NOMO-1 treated with dmso at 0.1 percent for 144 hours (cell line): ENCODE measurements around the gene TMEM236.

Experiments used
- DNase-seq: peaks from one replicate; lab custom pipeline; 2025; ENCODE audit not compliant: unreplicated experiment; lab: John Stamatoyannopoulos, UW

TMEM236 gene

GRCh38 chr10:17740668-17741067, 11.3 kb upstream of the TMEM236 start:
- no peak for DNase-seq

GRCh38 chr10:17742918-17743317, 9.1 kb upstream of the TMEM236 start:
- DNase-seq: no peak

- no peak for DNase-seq
Measured at GRCh38 chr10:17743437-17743836, 8.6 kb upstream of the TMEM236 start.

DNA sequence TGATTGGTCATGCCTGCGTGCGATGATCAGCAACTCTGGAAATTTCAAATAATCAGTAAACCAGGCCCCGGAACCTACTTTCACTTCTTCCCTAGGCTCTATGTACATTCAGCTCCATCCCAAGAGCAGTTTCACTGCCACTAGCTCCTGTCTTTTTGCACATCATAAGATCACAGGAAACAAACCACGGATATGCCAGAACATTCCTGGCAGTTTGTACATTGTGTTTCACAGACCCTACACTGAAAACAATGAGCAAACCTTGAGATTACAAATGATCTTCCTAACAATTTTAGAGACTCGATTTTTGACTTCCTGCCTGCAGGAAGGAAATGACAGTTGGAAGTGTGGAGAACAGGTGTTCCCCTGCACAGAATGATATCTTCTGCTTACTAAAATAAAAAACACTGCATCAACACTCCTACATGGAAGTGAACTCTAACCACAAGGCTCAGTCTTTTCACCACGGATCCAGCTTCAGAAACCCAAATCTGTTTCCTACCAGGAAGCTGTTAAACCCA, 7.6 kb upstream of the TMEM236 start:
- DNase-seq: no peak

DNA sequence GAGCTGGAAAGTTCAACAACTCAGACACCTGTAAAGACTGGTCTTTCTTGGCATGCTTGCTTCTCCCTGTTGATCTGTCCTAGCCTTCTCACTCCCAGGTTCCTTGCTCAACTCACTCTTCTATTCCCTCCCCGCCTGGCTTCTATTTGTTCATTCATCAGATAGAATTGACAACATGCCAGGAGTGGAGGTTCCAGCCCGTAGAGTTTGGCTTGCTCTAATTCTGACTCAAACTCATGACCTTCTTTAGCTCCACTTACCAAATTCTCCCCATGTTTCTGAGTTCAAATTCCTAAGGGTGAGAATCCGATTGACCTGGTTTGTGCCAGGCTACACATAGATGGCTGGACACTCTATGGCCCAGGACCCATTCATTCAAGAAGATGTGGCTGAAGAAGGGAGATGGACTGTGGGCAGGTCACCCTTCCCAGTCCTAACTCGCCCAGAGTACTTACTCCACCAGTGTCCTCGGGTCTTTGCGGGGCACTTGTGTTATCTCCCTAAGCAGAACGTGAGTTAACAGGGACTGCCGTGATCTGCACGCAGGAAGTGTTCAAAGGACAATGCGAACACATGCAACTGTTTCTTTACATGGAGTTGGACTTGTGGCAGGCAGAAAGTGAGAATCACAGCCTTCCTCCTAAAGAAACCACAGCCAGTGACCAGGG, 4.0 kb upstream of the TMEM236 start:
- no peak for DNase-seq

GRCh38 chr10:17749890-17750289, 2.1 kb upstream of the TMEM236 start:
- no peak for DNase-seq

GRCh38 chr10:17756557-17757217, 4.7 kb downstream of the TMEM236 start:
- DNase-seq: no peak

- no peak for DNase-seq
Measured at GRCh38 chr10:17758200-17758599, 6.2 kb downstream of the TMEM236 start.

DNA sequence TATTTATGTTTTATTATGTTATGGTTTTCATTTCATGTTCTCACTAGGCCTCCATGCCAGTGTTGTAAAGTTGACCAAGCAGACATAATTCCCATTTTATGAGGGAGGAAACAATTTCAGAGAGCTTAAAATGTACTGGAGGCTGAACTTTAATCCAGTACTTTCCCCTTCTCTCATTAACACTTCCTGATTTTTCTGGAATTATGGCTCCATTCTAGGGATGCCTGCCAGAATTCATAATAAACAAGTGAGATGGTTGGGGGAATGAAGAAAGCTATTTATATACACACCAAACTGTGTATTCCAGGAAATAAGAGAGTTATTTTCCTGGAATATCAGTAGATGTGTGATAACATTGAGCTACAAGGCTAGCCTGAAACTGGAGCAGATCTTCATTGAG, 6.9 kb downstream of the TMEM236 start:
- DNase-seq: no peak

GRCh38 chr10:17764142-17764541, 12.1 kb downstream of the TMEM236 start:
- no peak for DNase-seq

DNA sequence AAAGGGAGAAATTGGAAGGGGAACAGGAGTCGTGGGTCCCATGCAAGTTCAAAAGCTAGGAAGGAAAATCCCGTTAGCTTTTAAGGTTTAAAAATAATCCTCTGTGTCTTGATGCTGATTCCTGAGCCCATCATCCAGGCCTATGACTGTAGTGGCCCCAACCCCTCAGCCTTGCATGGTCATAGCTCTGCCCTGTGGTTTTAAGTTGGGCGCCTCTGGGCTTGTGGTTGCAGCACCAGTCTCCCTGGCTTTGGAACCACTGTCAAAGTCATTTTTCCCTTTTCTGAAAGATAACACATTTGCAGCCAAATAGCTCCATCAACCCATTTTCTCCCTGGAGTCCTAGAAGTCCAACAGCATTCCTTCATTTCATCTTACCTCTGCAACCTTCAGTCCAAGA, 13.6 kb downstream of the TMEM236 start:
- no peak for DNase-seq

GRCh38 chr10:17766731-17767130, 14.7 kb downstream of the TMEM236 start:
- no peak for DNase-seq

DNA sequence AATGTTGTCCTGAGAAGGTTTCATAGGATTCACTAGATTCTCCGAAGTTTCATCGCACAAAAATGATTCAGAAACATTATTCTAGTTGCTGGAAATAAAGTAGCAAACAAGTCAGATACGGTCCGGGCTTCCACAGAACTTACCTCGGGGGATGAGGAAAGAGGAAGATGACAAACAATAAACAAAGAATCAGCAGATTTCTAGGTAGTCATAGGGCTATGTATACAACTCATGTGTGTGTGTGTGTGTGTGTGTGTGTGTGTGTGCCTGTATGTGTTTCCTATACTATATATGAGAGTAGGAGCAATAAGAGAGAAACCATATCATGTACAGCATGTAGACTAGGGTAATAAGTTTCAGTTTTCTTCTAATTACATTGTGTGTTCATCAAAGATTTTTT, 16.5 kb downstream of the TMEM236 start:
- DNase-seq: no peak

- no peak for DNase-seq
Measured at GRCh38 chr10:17768957-17769356, 17.0 kb downstream of the TMEM236 start.

- peak; percentile 72 for DNase-seq
Measured at GRCh38 chr10:17771017-17771416, 19.0 kb downstream of the TMEM236 start.

- DNase-seq: no peak
Measured at GRCh38 chr10:17779784-17780183, 27.8 kb downstream of the TMEM236 start.

DNA sequence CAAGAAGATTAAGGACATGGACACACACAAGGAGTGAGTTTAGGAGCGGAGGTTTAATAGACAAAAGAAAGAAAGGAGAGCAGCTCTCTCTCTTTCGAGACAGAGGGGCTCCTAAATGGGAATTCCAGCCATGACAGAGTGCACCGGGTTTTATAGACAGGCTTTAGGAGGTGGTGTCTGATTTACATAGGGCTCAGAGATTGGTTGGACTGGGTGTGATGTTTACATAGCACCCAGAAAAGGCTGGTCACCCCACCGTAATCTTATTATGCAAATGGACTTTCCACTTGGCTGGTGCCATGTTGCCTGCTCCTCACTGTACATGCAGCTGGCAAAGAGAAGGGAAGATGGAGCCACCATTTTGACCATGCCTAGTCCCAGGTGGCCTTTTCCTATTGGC, 28.7 kb downstream of the TMEM236 start:
- DNase-seq: no peak

GRCh38 chr10:17781856-17782255, 29.9 kb downstream of the TMEM236 start:
- DNase-seq: no peak

DNA sequence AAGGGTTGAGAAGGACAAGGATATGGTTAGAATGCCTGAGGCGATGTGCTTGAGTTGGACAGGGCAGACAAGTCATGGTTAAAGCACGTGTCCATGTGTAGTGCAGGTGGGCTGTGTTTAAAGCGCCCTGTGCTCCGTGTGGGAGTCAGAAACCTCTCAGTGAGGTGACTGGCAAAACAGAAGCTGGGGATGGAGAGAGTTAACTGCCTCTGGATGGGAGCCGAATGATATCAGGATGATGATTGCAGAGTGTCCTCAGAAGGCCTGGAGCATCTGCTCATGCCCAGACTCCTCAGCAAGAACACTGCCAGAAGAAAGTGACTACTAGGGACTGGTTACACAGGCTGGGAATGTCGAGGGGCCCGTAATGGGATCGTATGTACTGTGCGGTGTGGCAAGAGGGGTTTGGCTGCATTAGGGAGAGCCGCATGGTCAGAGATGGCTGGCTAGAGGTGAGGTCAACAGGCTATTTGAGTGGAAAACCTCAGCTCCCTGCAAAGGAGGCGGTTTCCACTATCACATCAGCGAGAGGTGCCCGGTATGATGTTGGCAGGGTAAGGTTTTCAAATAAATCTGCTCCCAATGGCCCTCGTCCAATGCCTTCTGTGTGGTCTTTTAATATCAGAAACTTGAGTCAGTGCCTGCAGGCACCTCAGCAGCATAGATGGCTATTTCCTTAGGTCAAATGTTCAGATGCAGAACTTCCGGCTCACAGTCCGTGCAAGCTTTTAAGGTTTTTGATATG, 31.1 kb downstream of the TMEM236 start:
- DNase-seq: no peak

DNA sequence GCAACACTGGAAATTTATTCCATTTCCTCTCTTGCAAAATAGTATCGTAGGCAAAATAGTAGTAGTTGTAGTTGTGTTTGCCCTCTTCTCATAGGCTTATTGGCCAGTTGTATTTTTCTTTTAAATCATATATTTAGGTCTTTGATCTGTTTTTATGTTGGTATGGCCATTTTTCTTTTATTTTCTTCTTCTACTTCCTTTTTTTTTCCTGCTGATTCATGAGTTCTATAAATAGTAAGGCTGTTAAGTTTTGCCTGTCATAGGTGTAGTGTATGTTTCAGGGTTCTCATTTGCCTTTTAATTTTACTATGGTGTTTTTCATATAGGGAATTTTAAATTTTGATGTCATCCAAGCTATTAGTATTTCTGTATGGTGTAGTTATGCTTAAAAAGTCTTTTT, 31.8 kb downstream of the TMEM236 start:
- no peak for DNase-seq

DNA sequence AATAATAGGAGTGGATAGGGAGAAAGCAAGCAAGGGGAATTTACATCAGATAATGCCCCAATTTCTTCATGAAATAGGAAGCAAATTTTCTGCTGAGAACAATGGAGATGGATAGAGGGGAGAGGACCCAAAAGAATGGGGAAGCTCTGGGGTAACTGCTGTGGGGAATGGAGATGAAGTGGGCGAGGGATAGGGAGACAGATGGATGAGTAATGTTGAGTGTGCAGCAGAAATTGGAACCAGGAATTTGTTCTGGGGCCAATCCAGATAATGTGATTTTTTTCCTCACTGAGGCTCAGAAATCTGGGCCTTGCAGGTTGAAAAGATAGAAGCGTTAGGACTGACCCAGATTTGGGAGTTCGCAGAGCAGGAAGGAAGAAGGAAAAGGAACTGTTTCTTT, 32.7 kb downstream of the TMEM236 start:
- DNase-seq: no peak
